Karpas-422 (cell line): ENCODE data around the gene ZDHHC4. TPM values are rescaled to one million over a fixed set of nuclear protein-coding genes. Genes with fewer than 3 reads are reported as not detected.
"Not testable (repeated sequence)": the region's sequence is repeated elsewhere in the genome, so short reads cannot be mapped to it uniquely, and the experiment has no call there.

Experiments
- DNase-seq: peaks from one replicate; pipeline ENCODE4 v3.0.0-alpha.2; 2015
- H2AFZ ChIP-seq: fragments of 200-600 bp; sonication (generic); 2 replicates; pipeline ENCODE4 v1.6.1; 2014; ENCODE audit warnings: antibody characterized with exemption, low read length, mixed read lengths
- H3K27ac ChIP-seq: fragments of 200-600 bp; sonication (generic); 2 replicates; pipeline ENCODE4 v1.5.1; 2014; ENCODE audit warnings: mild to moderate bottlenecking, low read length, moderate library complexity
- H3K27me3 ChIP-seq: fragments of 200-600 bp; sonication (generic); 2 replicates; pipeline ENCODE4 v1.6.1; 2014; ENCODE audit warnings: low read length, mixed read lengths
- H3K36me3 ChIP-seq: fragments of 200-600 bp; sonication (generic); 2 replicates; pipeline ENCODE4 v1.6.1; 2014; ENCODE audit warnings: low read length, mixed read lengths; ENCODE audit not compliant: insufficient read depth
- H3K4me1 ChIP-seq: fragments of 200-600 bp; sonication (generic); 2 replicates; pipeline ENCODE4 v1.6.1; 2014; ENCODE audit warnings: mild to moderate bottlenecking, low read length, mixed read lengths
- H3K4me2 ChIP-seq: fragments of 200-600 bp; sonication (generic); 2 replicates; pipeline ENCODE4 v1.6.1; 2014; ENCODE audit warnings: low read length, low read depth, mild to moderate bottlenecking; ENCODE audit not compliant: poor library complexity, severe bottlenecking
- H3K4me3 ChIP-seq: fragments of 200-600 bp; sonication (generic); 2 replicates; pipeline ENCODE4 v1.5.1; 2014; ENCODE audit warnings: mild to moderate bottlenecking, antibody characterized with exemption, low read length, mixed read lengths
- H3K79me2 ChIP-seq: fragments of 200-600 bp; sonication (generic); 2 replicates; pipeline ENCODE4 v1.6.1; 2014; ENCODE audit warnings: mild to moderate bottlenecking, low read length, mixed read lengths
- H3K9ac ChIP-seq: fragments of 200-600 bp; sonication (generic); 2 replicates; pipeline ENCODE4 v1.6.0; 2014; ENCODE audit warnings: low read length
- H3K9me2 ChIP-seq: fragments of 200-600 bp; sonication (generic), shearing (Covaris generic); replicated peaks from 2 replicates; pipeline ENCODE4 v1.6.0; 2014; ENCODE audit warnings: mild to moderate bottlenecking, low read length, moderate library complexity; ENCODE audit not compliant: insufficient read depth
- H3K9me3 ChIP-seq: fragments of 300-700, 200-600 bp; sonication (generic); 2 replicates; pipeline ENCODE4 v1.6.1; 2014; ENCODE audit warnings: low read length, mixed read lengths
- H4K20me1 ChIP-seq: fragments of 200-600 bp; sonication (generic); 2 replicates; pipeline ENCODE4 v1.6.1; 2014; ENCODE audit warnings: mild to moderate bottlenecking, antibody characterized with exemption, low read length, low read depth; ENCODE audit not compliant: insufficient read depth
- total RNA-seq: library from RNA; depleted of rRNA; stranded (reverse); fragments of >200 nt; shearing (Covaris generic); gene quantifications from 2 replicates; pipeline ENCODE4 v1.2.3, GENCODE V29; 2014; ENCODE audit warnings: low replicate concordance

ZDHHC4 gene
- total RNA-seq, 1 experiment from 2014 or later = 66.1 TPM

- no peak overlapping the region for H3K27ac ChIP-seq
- H3K9ac ChIP-seq = no peak overlapping the region
Observed at GRCh38 chr7:6628045-6628444, 50.8 kb downstream of the ZDHHC4 start.

GRCh38 chr7:6630007-6630849, 53.0 kb downstream of the ZDHHC4 start:
- Histone ChIP-seq H3K9me2 (no peaks in the 10 kb centered on the region), H3K9ac (no peak overlapping the region), H3K4me2 (no peak overlapping the region), H2AFZ (no peak overlapping the region), H3K4me1 (no peaks in the 10 kb centered on the region), H3K4me3 (no peak overlapping the region), H3K79me2 (no peaks in the 10 kb centered on the region), H3K36me3 (no peaks in the 10 kb centered on the region), H3K27ac (no peak overlapping the region), H4K20me1 (no peaks in the 10 kb centered on the region), H3K9me3 (no peaks in the 10 kb centered on the region), H3K27me3 (no peaks in the 10 kb centered on the region)
- DNase-seq = no peak

More at GRCh38 chr7:6628045-6628444, 50.8 kb downstream of the ZDHHC4 start:
- no peaks in the 10 kb centered on the region for H4K20me1 ChIP-seq
- no peaks in the 10 kb centered on the region for H3K36me3 ChIP-seq
- no peaks in the 10 kb centered on the region for H3K9me2 ChIP-seq
- H3K79me2 ChIP-seq = no peaks in the 10 kb centered on the region
- H3K4me2 ChIP-seq = no peak overlapping the region
- H3K9me3 ChIP-seq = no peaks in the 10 kb centered on the region
- H3K27me3 ChIP-seq = no peaks in the 10 kb centered on the region
- no peak overlapping the region for H2AFZ ChIP-seq
- H3K4me1 ChIP-seq = no peaks in the 10 kb centered on the region
- no peak for DNase-seq
- H3K4me3 ChIP-seq = no peak overlapping the region

- Histone ChIP-seq H3K9ac (no peak overlapping the region), H2AFZ (no peak overlapping the region), H3K9me3 (no peaks in the 10 kb centered on the region), H3K27ac (no peak overlapping the region), H4K20me1 (no peaks in the 10 kb centered on the region), H3K79me2 (no peaks in the 10 kb centered on the region), H3K4me2 (no peak overlapping the region), H3K4me1 (peaks cover 3% of the 10 kb centered on the region), H3K4me3 (no peak overlapping the region), H3K27me3 (no peaks in the 10 kb centered on the region), H3K9me2 (no peaks in the 10 kb centered on the region), H3K36me3 (no peaks in the 10 kb centered on the region)
- no peak for DNase-seq
Observed at GRCh38 chr7:6631605-6632004, 54.4 kb downstream of the ZDHHC4 start.

GRCh38 chr7:6634021-6634420, 56.8 kb downstream of the ZDHHC4 start:
- no peak overlapping the region for H3K9ac ChIP-seq
- H4K20me1 ChIP-seq = peaks cover 4% of the 10 kb centered on the region; the same call in 1 of the 2 replicates
- no peaks in the 10 kb centered on the region for H3K9me2 ChIP-seq
- H3K4me3 ChIP-seq = no peak overlapping the region
- H3K9me3 ChIP-seq = no peaks in the 10 kb centered on the region
- H3K79me2 ChIP-seq = peaks cover 16% of the 10 kb centered on the region
- no peaks in the 10 kb centered on the region for H3K27me3 ChIP-seq
- peaks cover 16% of the 10 kb centered on the region for H3K4me1 ChIP-seq
- no peak overlapping the region for H3K27ac ChIP-seq
- no peaks in the 10 kb centered on the region for H3K36me3 ChIP-seq
- DNase-seq = no peak
- no peak overlapping the region for H2AFZ ChIP-seq
- H3K4me2 ChIP-seq = no peak overlapping the region

- H2AFZ ChIP-seq, H3K36me3 ChIP-seq, H3K27ac ChIP-seq, H3K4me3 ChIP-seq, DNase-seq, H3K9me3 ChIP-seq, H3K4me2 ChIP-seq, H3K9ac ChIP-seq, H3K27me3 ChIP-seq, H4K20me1 ChIP-seq, H3K9me2 ChIP-seq: not testable (repeated sequence)
- H3K79me2 ChIP-seq = peaks cover 25% of the 10 kb centered on the region
- H3K4me1 ChIP-seq = peaks cover 16% of the 10 kb centered on the region
Observed at GRCh38 chr7:6634971-6635370, 57.7 kb downstream of the ZDHHC4 start.

- H3K27ac ChIP-seq = peak within 1 kb of the TSS; percentile 15; the same call in 1 of the 2 replicates
- peaks cover 42% of the 10 kb centered on the region for H3K79me2 ChIP-seq
- H4K20me1 ChIP-seq = peaks cover 10% of the 10 kb centered on the region; the same call in 1 of the 2 replicates
- no peaks in the 10 kb centered on the region for H3K9me2 ChIP-seq
- H3K4me3 ChIP-seq = peak within 1 kb of the TSS; percentile 78
- 0 out of 2 replicates have a peak, but pooled peaks cover 6% of the 10 kb centered on the region for H3K36me3 ChIP-seq
- H3K9ac ChIP-seq = peak within 1 kb of the TSS; percentile 88
- peak within 1 kb of the TSS; percentile 92 for H3K4me2 ChIP-seq
- peak; percentile 84 for DNase-seq
- peaks cover 16% of the 10 kb centered on the region for H3K4me1 ChIP-seq
- H3K9me3 ChIP-seq = no peaks in the 10 kb centered on the region
- H3K27me3 ChIP-seq = no peaks in the 10 kb centered on the region
- H2AFZ ChIP-seq = peak within 1 kb of the TSS; percentile 62; the same call in 1 of the 2 replicates
Observed at GRCh38 chr7:6636741-6637543, 59.7 kb downstream of the ZDHHC4 start, which contains the start of gene ZNF316. TSS of gene ZNF316 (plus strand) at chr7:6637318. CDS start at chr7:6642410, 5,092 bp downstream.

GRCh38 chr7:6637544-6638229, 60.4 kb downstream of the ZDHHC4 start:
- H3K9me3 ChIP-seq = no peaks in the 10 kb centered on the region
- H3K9ac ChIP-seq = peak overlapping the region; percentile 88
- no peaks in the 10 kb centered on the region for H3K27me3 ChIP-seq
- 0 out of 2 replicates have a peak, but pooled peaks cover 6% of the 10 kb centered on the region for H3K36me3 ChIP-seq
- peak; percentile 84 for DNase-seq
- peaks cover 16% of the 10 kb centered on the region for H3K4me1 ChIP-seq
- peak overlapping the region; percentile 92 for H3K4me2 ChIP-seq
- peak overlapping the region; percentile 72 for H3K4me3 ChIP-seq
- H3K79me2 ChIP-seq = peaks cover 42% of the 10 kb centered on the region
- H2AFZ ChIP-seq = no peak overlapping the region
- H4K20me1 ChIP-seq = peaks cover 10% of the 10 kb centered on the region; the same call in 1 of the 2 replicates
- no peaks in the 10 kb centered on the region for H3K9me2 ChIP-seq
- H3K27ac ChIP-seq = peak overlapping the region; percentile 15; the same call in 1 of the 2 replicates
